ENCODE data around the gene KLHL24. TPM values are rescaled to one million over a fixed set of nuclear protein-coding genes. Genes with fewer than 3 reads are reported as not detected.
"Not testable (repeated sequence)": the region's sequence is repeated elsewhere in the genome, so short reads cannot be mapped to it uniquely, and the experiment has no call there.

Gene KLHL24
- total and polyA plus RNA-seq, 2 experiments from 2014 or later: 8.2 to 51.0 TPM

DNA sequence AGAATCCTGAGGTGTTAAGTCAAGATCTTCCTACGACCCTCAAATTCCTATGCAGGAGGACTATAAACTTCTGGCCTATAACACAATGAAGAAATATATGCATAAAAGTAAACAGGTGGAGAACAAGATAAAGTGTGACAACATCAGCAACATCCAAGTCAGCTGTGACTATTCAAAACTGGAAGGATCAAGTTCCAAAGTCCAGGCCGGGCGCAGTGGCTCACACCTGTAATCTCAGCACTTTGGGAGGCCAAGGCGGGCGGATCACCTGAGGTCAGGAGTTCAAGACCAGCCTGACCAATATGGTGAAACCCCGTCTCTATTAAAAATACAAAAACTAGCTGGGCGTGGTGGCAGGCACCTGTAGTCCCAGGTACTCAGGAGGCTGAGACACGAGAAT is 2.7 kb upstream of the KLHL24 start:
- H3K27ac ChIP-seq (ENCODE audit: low read depth); H3K4me1 Mint-ChIP-seq; H3K27ac Mint-ChIP-seq; H3K9me2 ChIP-seq (ENCODE audit: insufficient read depth); H3K4me3 Mint-ChIP-seq; H3K36me3 ChIP-seq (ENCODE audit: insufficient read depth); H2AFZ ChIP-seq; H4K20me1 ChIP-seq (replicated peaks; ENCODE audit: insufficient read depth); H3K4me3 ChIP-seq; ATAC-seq; H3K9me3 Mint-ChIP-seq; H3K27me3 Mint-ChIP-seq (ENCODE audit: insufficient read depth, low read depth, poor library complexity); H3K36me3 Mint-ChIP-seq (ENCODE audit: low read depth); H3F3A ChIP-seq (replicated peaks; ENCODE audit: low read depth); H3K4me2 ChIP-seq; H3K4me1 ChIP-seq (ENCODE audit: insufficient read depth); DNase-seq (ENCODE audit: low spot score); H3K27me3 ChIP-seq (ENCODE audit: insufficient read depth); H3K79me2 ChIP-seq (replicated peaks; ENCODE audit: insufficient read depth): not testable (repeated sequence)

DNA sequence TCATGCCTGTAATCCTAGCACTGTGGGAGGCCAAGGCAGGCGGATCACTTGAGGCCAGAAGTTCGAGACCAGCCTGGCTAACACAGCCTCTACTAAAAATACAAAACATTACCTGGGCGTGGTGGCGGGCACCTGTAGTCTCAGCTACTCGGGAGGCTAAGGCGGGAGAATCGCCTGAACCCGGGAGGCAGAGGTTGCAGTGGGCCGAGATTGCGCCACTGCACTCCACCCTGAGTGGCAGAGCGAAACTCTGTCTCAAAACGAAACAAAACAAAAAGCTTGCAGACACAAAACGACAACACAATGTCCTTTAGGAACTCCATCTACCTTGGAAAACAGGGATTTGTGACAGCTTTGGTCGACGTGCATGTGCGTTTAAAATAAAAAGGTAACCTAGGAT is 716 bp upstream of the KLHL24 start:
- ATAC-seq (no peak), DNase-seq (ENCODE audit: low spot score) (no peak)
- H3K4me1 Mint-ChIP-seq: peaks cover 8% of the 10 kb centered on the region; the same call in 2 of the 3 replicates
- peak overlapping the region; percentile 85 for H3K4me3 Mint-ChIP-seq
- no peak overlapping the region for H3K27ac Mint-ChIP-seq
- Histone ChIP-seq H3K36me3 (ENCODE audit: insufficient read depth) (no peaks in the 10 kb centered on the region), H3K27ac (ENCODE audit: low read depth) (no peak overlapping the region; the same call in 1 of the 2 replicates), H4K20me1 (replicated peaks; ENCODE audit: insufficient read depth) (no peaks in the 10 kb centered on the region; the same call in 1 of the 2 replicates), H3F3A (replicated peaks; ENCODE audit: low read depth) (no peaks in the 10 kb centered on the region), H3K27me3 (ENCODE audit: insufficient read depth) (no peaks in the 10 kb centered on the region), H3K4me3 (peak overlapping the region; percentile 77), H3K79me2 (replicated peaks; ENCODE audit: insufficient read depth) (peaks cover 20% of the 10 kb centered on the region), H3K4me1 (ENCODE audit: insufficient read depth) (peaks cover 3% of the 10 kb centered on the region; the same call in 1 of the 2 replicates), H3K4me2 (peak overlapping the region; percentile 92), H2AFZ (peak overlapping the region; percentile 80), H3K9me2 (ENCODE audit: insufficient read depth) (no peaks in the 10 kb centered on the region)
- TF ChIP-seq, protein P1, sequence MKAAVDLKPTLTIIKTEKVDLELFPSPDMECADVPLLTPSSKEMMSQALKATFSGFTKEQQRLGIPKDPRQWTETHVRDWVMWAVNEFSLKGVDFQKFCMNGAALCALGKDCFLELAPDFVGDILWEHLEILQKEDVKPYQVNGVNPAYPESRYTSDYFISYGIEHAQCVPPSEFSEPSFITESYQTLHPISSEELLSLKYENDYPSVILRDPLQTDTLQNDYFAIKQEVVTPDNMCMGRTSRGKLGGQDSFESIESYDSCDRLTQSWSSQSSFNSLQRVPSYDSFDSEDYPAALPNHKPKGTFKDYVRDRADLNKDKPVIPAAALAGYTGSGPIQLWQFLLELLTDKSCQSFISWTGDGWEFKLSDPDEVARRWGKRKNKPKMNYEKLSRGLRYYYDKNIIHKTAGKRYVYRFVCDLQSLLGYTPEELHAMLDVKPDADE (IDR thresholded peaks at IDR 0.05): no peak
- TF ChIP-seq ZNF331 (CRISPR knock-in tag; IDR thresholded peaks at IDR 0.05; ENCODE audit: low read depth) (no peak), EZH2 (IDR thresholded peaks at IDR 0.05; ENCODE audit: low read depth, unreplicated experiment) (no peak), STAT1 (IDR thresholded peaks at IDR 0.05; ENCODE audit: unreplicated experiment) (no peak), POLR2AphosphoS5 (IDR thresholded peaks at IDR 0.05; ENCODE audit: low read depth) (no peak), CREB1 (CRISPR knock-in tag; IDR thresholded peaks at IDR 0.05; ENCODE audit: low read depth) (no peak), ZNF114 (CRISPR knock-in tag; IDR thresholded peaks at IDR 0.05) (no peak), EZH2phosphoT487 (IDR thresholded peaks at IDR 0.05; ENCODE audit: unreplicated experiment) (no peak)
- TF ChIP-seq, protein P2, sequence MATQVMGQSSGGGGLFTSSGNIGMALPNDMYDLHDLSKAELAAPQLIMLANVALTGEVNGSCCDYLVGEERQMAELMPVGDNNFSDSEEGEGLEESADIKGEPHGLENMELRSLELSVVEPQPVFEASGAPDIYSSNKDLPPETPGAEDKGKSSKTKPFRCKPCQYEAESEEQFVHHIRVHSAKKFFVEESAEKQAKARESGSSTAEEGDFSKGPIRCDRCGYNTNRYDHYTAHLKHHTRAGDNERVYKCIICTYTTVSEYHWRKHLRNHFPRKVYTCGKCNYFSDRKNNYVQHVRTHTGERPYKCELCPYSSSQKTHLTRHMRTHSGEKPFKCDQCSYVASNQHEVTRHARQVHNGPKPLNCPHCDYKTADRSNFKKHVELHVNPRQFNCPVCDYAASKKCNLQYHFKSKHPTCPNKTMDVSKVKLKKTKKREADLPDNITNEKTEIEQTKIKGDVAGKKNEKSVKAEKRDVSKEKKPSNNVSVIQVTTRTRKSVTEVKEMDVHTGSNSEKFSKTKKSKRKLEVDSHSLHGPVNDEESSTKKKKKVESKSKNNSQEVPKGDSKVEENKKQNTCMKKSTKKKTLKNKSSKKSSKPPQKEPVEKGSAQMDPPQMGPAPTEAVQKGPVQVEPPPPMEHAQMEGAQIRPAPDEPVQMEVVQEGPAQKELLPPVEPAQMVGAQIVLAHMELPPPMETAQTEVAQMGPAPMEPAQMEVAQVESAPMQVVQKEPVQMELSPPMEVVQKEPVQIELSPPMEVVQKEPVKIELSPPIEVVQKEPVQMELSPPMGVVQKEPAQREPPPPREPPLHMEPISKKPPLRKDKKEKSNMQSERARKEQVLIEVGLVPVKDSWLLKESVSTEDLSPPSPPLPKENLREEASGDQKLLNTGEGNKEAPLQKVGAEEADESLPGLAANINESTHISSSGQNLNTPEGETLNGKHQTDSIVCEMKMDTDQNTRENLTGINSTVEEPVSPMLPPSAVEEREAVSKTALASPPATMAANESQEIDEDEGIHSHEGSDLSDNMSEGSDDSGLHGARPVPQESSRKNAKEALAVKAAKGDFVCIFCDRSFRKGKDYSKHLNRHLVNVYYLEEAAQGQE (IDR thresholded peaks at IDR 0.05; ENCODE audit: unreplicated experiment): no peak
- TF ChIP-seq, protein P3, sequence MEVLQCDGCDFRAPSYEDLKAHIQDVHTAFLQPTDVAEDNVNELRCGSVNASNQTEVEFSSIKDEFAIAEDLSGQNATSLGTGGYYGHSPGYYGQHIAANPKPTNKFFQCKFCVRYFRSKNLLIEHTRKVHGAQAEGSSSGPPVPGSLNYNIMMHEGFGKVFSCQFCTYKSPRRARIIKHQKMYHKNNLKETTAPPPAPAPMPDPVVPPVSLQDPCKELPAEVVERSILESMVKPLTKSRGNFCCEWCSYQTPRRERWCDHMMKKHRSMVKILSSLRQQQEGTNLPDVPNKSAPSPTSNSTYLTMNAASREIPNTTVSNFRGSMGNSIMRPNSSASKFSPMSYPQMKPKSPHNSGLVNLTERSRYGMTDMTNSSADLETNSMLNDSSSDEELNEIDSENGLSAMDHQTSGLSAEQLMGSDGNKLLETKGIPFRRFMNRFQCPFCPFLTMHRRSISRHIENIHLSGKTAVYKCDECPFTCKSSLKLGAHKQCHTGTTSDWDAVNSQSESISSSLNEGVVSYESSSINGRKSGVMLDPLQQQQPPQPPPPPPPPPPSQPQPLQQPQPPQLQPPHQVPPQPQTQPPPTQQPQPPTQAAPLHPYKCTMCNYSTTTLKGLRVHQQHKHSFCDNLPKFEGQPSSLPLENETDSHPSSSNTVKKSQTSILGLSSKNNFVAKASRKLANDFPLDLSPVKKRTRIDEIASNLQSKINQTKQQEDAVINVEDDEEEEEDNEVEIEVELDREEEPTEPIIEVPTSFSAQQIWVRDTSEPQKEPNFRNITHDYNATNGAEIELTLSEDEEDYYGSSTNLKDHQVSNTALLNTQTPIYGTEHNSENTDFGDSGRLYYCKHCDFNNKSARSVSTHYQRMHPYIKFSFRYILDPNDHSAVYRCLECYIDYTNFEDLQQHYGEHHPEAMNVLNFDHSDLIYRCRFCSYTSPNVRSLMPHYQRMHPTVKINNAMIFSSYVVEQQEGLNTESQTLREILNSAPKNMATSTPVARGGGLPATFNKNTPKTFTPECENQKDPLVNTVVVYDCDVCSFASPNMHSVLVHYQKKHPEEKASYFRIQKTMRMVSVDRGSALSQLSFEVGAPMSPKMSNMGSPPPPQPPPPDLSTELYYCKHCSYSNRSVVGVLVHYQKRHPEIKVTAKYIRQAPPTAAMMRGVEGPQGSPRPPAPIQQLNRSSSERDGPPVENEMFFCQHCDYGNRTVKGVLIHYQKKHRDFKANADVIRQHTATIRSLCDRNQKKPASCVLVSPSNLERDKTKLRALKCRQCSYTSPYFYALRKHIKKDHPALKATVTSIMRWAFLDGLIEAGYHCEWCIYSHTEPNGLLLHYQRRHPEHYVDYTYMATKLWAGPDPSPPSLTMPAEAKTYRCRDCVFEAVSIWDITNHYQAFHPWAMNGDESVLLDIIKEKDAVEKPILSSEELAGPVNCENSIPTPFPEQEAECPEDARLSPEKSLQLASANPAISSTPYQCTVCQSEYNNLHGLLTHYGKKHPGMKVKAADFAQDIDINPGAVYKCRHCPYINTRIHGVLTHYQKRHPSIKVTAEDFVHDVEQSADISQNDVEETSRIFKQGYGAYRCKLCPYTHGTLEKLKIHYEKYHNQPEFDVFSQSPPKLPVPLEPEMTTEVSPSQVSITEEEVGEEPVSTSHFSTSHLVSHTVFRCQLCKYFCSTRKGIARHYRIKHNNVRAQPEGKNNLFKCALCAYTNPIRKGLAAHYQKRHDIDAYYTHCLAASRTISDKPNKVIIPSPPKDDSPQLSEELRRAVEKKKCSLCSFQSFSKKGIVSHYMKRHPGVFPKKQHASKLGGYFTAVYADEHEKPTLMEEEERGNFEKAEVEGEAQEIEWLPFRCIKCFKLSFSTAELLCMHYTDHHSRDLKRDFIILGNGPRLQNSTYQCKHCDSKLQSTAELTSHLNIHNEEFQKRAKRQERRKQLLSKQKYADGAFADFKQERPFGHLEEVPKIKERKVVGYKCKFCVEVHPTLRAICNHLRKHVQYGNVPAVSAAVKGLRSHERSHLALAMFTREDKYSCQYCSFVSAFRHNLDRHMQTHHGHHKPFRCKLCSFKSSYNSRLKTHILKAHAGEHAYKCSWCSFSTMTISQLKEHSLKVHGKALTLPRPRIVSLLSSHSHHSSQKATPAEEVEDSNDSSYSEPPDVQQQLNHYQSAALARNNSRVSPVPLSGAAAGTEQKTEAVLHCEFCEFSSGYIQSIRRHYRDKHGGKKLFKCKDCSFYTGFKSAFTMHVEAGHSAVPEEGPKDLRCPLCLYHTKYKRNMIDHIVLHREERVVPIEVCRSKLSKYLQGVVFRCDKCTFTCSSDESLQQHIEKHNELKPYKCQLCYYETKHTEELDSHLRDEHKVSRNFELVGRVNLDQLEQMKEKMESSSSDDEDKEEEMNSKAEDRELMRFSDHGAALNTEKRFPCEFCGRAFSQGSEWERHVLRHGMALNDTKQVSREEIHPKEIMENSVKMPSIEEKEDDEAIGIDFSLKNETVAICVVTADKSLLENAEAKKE (CRISPR knock-in tag; IDR thresholded peaks at IDR 0.05): no peak
- H3K27me3 Mint-ChIP-seq (ENCODE audit: insufficient read depth, low read depth, poor library complexity): peaks cover 4% of the 10 kb centered on the region
- no peaks in the 10 kb centered on the region; the same call in 2 of the 3 replicates for H3K36me3 Mint-ChIP-seq (ENCODE audit: low read depth)
- no peaks in the 10 kb centered on the region for H3K9me3 Mint-ChIP-seq
